ENCODE results near the gene SIX3.

Gene SIX3

GRCh38 chr2:44931198-44931780, 10.2 kb upstream of the SIX3 start:
- DNase-seq = no peak

GRCh38 chr2:44932079-44932478, 9.4 kb upstream of the SIX3 start:
- no peak for DNase-seq

- no peak for DNase-seq
Measured at GRCh38 chr2:44932564-44933392, 8.7 kb upstream of the SIX3 start.

- DNase-seq = no peak
Measured at GRCh38 chr2:44933434-44933951, 8.0 kb upstream of the SIX3 start.

GRCh38 chr2:44934038-44934982, 7.2 kb upstream of the SIX3 start:
- no peak for DNase-seq

- DNase-seq = no peak
Measured at GRCh38 chr2:44934983-44935728, 6.3 kb upstream of the SIX3 start.

- no peak for DNase-seq
Measured at GRCh38 chr2:44935729-44936098, 5.8 kb upstream of the SIX3 start.

- DNase-seq = no peak
Measured at GRCh38 chr2:44936275-44936674, 5.2 kb upstream of the SIX3 start.

- no peak for DNase-seq
Measured at GRCh38 chr2:44936715-44937687, 4.5 kb upstream of the SIX3 start.

- DNase-seq = no peak
Measured at GRCh38 chr2:44937688-44938240, 3.7 kb upstream of the SIX3 start.

- DNase-seq = no peak
Measured at GRCh38 chr2:44938287-44939105, 3.0 kb upstream of the SIX3 start.

GRCh38 chr2:44939106-44940048, 2.1 kb upstream of the SIX3 start:
- no peak for DNase-seq

- DNase-seq = no peak
Measured at GRCh38 chr2:44940049-44940494, 1.4 kb upstream of the SIX3 start.

GRCh38 chr2:44940732-44941464, 604 bp upstream of the SIX3 start:
- no peak for DNase-seq

- no peak for DNase-seq
Measured at GRCh38 chr2:44942304-44943030, 965 bp downstream of the SIX3 start.

- DNase-seq = no peak
Measured at GRCh38 chr2:44943031-44943692, 1.7 kb downstream of the SIX3 start.

- no peak for DNase-seq
Measured at GRCh38 chr2:44943693-44944101, 2.2 kb downstream of the SIX3 start.

Measured in hematopoietic multipotent progenitor cell treated with erythropoietin and hydrocortisone succinate and interleukin-3 and kit ligand, for 6 days (in vitro differentiated cells).